Measurements from ENCODE around the gene SH2D3A. TPM values are rescaled to one million over a fixed set of nuclear protein-coding genes. Genes with fewer than 3 reads are reported as not detected.

SH2D3A gene
- total and polyA plus RNA-seq, 2 of the 4 experiments (the other 2 are of a cell fraction): under 0.01 to 0.09 TPM

DNA sequence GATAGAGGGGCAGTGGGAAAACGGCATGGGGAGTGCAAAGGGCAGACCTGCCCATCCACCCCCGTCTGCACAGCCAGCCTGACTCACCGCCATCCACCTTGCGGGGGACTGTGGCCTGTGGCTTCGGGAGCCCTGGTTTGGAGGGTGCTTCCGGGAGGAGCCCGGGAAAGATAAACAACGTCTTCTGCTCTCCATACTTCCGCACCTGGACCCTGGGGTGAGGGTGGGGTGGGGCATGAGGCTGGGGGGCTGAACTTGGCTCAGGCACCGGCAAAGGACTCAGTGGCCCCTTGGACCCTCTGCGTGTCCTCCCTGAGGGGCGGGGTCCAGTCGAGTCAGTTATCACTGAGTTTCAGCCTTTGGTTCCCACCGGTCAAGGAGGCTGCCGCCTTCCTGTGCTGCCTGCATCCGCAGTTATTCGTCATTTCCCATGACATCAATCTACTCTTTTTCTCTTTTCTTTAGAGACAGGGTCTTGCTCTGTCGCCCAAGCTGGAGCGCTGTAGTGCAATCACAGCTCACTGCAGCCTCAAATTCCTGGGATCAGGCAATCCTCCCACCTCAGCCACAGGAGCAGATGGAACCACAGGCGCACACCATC, 33.0 kb downstream of the SH2D3A start:
- no peak for TF ChIP-seq USF2 (IDR thresholded peaks at IDR 0.05; ENCODE audit: low read depth, low read length)
- no peak for TF ChIP-seq MXI1 (IDR thresholded peaks at IDR 0.05; ENCODE audit: borderline replicate concordance, low read depth, low read length)
- TF ChIP-seq CEBPB (IDR thresholded peaks at IDR 0.05; ENCODE audit: low read depth, low read length): no peak
- no peak for TF ChIP-seq SMC3 (IDR thresholded peaks at IDR 0.05; ENCODE audit: low read depth, low read length)
- no peak for TF ChIP-seq BHLHE40 (IDR thresholded peaks at IDR 0.05; ENCODE audit: low read depth, low read length)
- TF ChIP-seq, protein P1, sequence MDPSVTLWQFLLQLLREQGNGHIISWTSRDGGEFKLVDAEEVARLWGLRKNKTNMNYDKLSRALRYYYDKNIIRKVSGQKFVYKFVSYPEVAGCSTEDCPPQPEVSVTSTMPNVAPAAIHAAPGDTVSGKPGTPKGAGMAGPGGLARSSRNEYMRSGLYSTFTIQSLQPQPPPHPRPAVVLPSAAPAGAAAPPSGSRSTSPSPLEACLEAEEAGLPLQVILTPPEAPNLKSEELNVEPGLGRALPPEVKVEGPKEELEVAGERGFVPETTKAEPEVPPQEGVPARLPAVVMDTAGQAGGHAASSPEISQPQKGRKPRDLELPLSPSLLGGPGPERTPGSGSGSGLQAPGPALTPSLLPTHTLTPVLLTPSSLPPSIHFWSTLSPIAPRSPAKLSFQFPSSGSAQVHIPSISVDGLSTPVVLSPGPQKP (IDR thresholded peaks at IDR 0.05; ENCODE audit: borderline replicate concordance, low read depth, low read length): no peak
- TF ChIP-seq MAZ (IDR thresholded peaks at IDR 0.05; ENCODE audit: borderline replicate concordance, low read depth, low read length): no peak
- no peak for TF ChIP-seq RCOR1 (IDR thresholded peaks at IDR 0.05; ENCODE audit: insufficient replicate concordance, low read length)
- no peak for TF ChIP-seq RFX5 (IDR thresholded peaks at IDR 0.05; ENCODE audit: low read depth, low read length)
- TF ChIP-seq FOS (IDR thresholded peaks at IDR 0.05; ENCODE audit: low read depth, low read length): no peak
- TF ChIP-seq MAFK (IDR thresholded peaks at IDR 0.05; ENCODE audit: low read depth, low read length): no peak
- no peak for TF ChIP-seq NFE2L2 (IDR thresholded peaks at IDR 0.05; ENCODE audit: low read depth, low read length)
- TF ChIP-seq CTCF (conservative IDR thresholded peaks at IDR 0.05; ENCODE audit: low read depth, low read length): no peak
- no peak for TF ChIP-seq POLR2A (IDR thresholded peaks at IDR 0.05; ENCODE audit: low read depth, low read length)
- TF ChIP-seq RAD21 (IDR thresholded peaks at IDR 0.05; ENCODE audit: low read length): no peak
- TF ChIP-seq CHD1 (IDR thresholded peaks at IDR 0.05; ENCODE audit: low read depth, low read length): no peak
- H4K8ac ChIP-seq (ENCODE audit: low read depth in 2 of 2, low read length in 2 of 2): no peak overlapping the region
- H3K18ac ChIP-seq (ENCODE audit: low read depth, low read length): no peak overlapping the region
- peaks cover 13% of the 10 kb centered on the region for H3K4me1 ChIP-seq (ENCODE audit: control insufficient read depth, insufficient read depth, low read length)
- peak overlapping the region; percentile 72 for H2AK9ac ChIP-seq (replicated peaks; ENCODE audit: low read depth, low read length, poor library complexity)
- H3K14ac ChIP-seq (replicated peaks; ENCODE audit: low read depth, low read length): no peak overlapping the region
- WGBS, 2 experiments (ENCODE audit: extremely low coverage in 2 of 2, insufficient read length in 1 of 2): 100% methylated on average over 2 of the region's 20 CpGs; no CpG with 5 or more reads in 1 of the 2 experiments
- no peak for ATAC-seq (ENCODE audit: low read depth)
- POLR2A ChIA-PET (ENCODE audit: unreplicated experiment): no interaction called here
- H3K56ac ChIP-seq (ENCODE audit: extremely low read depth, insufficient read depth, low read length): no peak overlapping the region
- intact Hi-C loops (cut with micrococcal nuclease): loop anchor here (10.0 kb wide), 1 partner anchor 331 kb away; the partner anchor contains the start of gene ZNF557
- CTCF ChIA-PET: no interaction called here
- DNase-seq: no peak
- H3K4ac ChIP-seq (ENCODE audit: low read depth, low read length): no peak overlapping the region
- no TSS peak for BruUV-seq (replicated peaks)
- H4K5ac ChIP-seq (ENCODE audit: low read depth, low read length): no peak overlapping the region
- dilution Hi-C loops (cut with HindIII; ENCODE audit: low sequenced_read_pairs, unreplicated experiment): no loop called here
- no peak overlapping the region for H3K27ac ChIP-seq (ENCODE audit: insufficient read depth, low read length)
- no peak overlapping the region for H2BK20ac ChIP-seq (ENCODE audit: low read depth, low read length)
- peaks cover 7% of the 10 kb centered on the region; the same call in 1 of the 2 replicates for H3K9me1 ChIP-seq (ENCODE audit: insufficient read depth, low read length)
- H2BK15ac ChIP-seq (ENCODE audit: low read depth, low read length): no peak overlapping the region
- H3K36me3 ChIP-seq (ENCODE audit: control insufficient read depth, insufficient read depth, low read length): peaks cover 11% of the 10 kb centered on the region; the same call in 1 of the 2 replicates
- H3K4me2 ChIP-seq (ENCODE audit: low read depth, low read length): no peak overlapping the region
- H2BK5ac ChIP-seq (ENCODE audit: low read depth, low read length, poor library complexity, severe bottlenecking): no peak overlapping the region
- no peak overlapping the region for H3K4me3 ChIP-seq (ENCODE audit: insufficient read depth, low read depth, low read length)
- no peak overlapping the region for H2AK5ac ChIP-seq (ENCODE audit: low read depth, low read length)
- in situ Hi-C loops (cut with MboI; ENCODE audit: low sequenced_read_pairs): loop anchor here (10.0 kb wide), 2 partner anchors 131 to 219 kb away; no protein-coding TSS in a partner anchor
- H4K20me1 ChIP-seq (ENCODE audit: insufficient read depth, low read length): no peaks in the 10 kb centered on the region
- no peaks in the 10 kb centered on the region for H3K9me3 ChIP-seq (ENCODE audit: control insufficient read depth, insufficient read depth, low read length)
- H3K79me1 ChIP-seq (ENCODE audit: low read depth in 1 of 2, low read length in 2 of 2): peaks cover 0 to 32% of the 10 kb centered on the region in 2 experiments; a peak in 3 of 4 replicates
- no peak overlapping the region for H2AFZ ChIP-seq (replicated peaks; ENCODE audit: low read length, poor library complexity)
- no peaks in the 10 kb centered on the region for H3K27me3 ChIP-seq (ENCODE audit: control insufficient read depth, insufficient read depth, low read length)
- no peak overlapping the region for H4K91ac ChIP-seq (ENCODE audit: insufficient read depth, low read depth, low read length)
- H3K23ac ChIP-seq (ENCODE audit: low read depth, low read length): no peak overlapping the region
- no peak overlapping the region for H3K9ac ChIP-seq (ENCODE audit: low read depth, low read length)
- no peak overlapping the region for H2BK120ac ChIP-seq (ENCODE audit: low read depth, low read length)

Measured in IMR-90 (cell line).